H1 (cell line): ENCODE measurements around the gene CDH8. TPM values are rescaled to one million over a fixed set of nuclear protein-coding genes. Genes with fewer than 3 reads are reported as not detected.

Experiments
- CTCF ChIA-PET: fragments of 300-600 bp; sonication (Branson Sonifier 250); formaldehyde crosslinking; loops from one replicate; lab custom pipeline; 2021; ENCODE audit not compliant: partially characterized antibody; lab: Charles Lee
- POLR2A ChIA-PET: fragments of 300-600 bp; sonication (Branson Sonifier 250); formaldehyde crosslinking; loops from one replicate; lab custom pipeline; 2021; ENCODE audit warnings: inconsistent platforms; ENCODE audit not compliant: partially characterized antibody; lab: Charles Lee
- DNase-seq, 2 experiments: peaks; one replicate each; pipeline versions ENCODE4 v3.0.0 to v3.0.0-alpha.2; 2010 to 2022; ENCODE audit warnings: low spot score in 2 of 2, low read depth in 1 of 2, mixed read lengths in 1 of 2
- FAIRE-seq: peaks from 2 replicates; lab custom pipeline; 2011; peaks lifted over from hg19 to GRCh38; lab: Jason Lieb, UNC
- H2AFZ ChIP-seq: 2 replicates; pipeline ENCODE4 v1.8.1; 2012; ENCODE audit warnings: low read length, inconsistent platforms
- H2AK5ac ChIP-seq: 2 replicates; pipeline ENCODE4 v1.6.1; 2013; ENCODE audit warnings: low read depth, low read length
- H2BK120ac ChIP-seq: replicated peaks from 2 replicates; pipeline ENCODE3; 2013; ENCODE audit warnings: low read depth, low read length, inconsistent platforms
- H2BK12ac ChIP-seq: 2 replicates; pipeline ENCODE4 v1.6.1; 2013; ENCODE audit warnings: low read depth, low read length
- H2BK15ac ChIP-seq: 2 replicates; pipeline ENCODE4 v1.6.1; 2013; ENCODE audit warnings: low read length
- H2BK20ac ChIP-seq: 2 replicates; pipeline ENCODE4 v1.6.1; 2013; ENCODE audit warnings: low read length
- H2BK5ac ChIP-seq: 2 replicates; pipeline ENCODE4 v1.6.1; 2013; ENCODE audit warnings: low read depth, low read length
- H3K14ac ChIP-seq: 2 replicates; pipeline ENCODE4 v1.6.1; 2013; ENCODE audit warnings: inconsistent platforms; ENCODE audit not compliant: insufficient read length
- H3K18ac ChIP-seq: 2 replicates; pipeline ENCODE4 v1.6.1; 2013; ENCODE audit warnings: low read length; ENCODE audit errors: extremely low read depth
- H3K23ac ChIP-seq: 2 replicates; pipeline ENCODE4 v1.6.1; 2013; ENCODE audit warnings: inconsistent platforms; ENCODE audit not compliant: insufficient read length
- H3K23me2 ChIP-seq: 2 replicates; pipeline ENCODE4 v1.6.1; 2013; ENCODE audit warnings: low read depth, low read length
- H3K27ac ChIP-seq: 2 replicates; pipeline ENCODE4 v1.6.1; 2011; ENCODE audit warnings: low read depth, low read length, inconsistent platforms
- H3K27me3 ChIP-seq, 4 experiments: replicated peaks in 1 of 4; 1 replicate in 1 of 4; 2 replicates in 3 of 4; pipeline versions ENCODE4 v1.6.1 to v1.8.1; 2011 to 2013; ENCODE audit warnings: low read length in 3 of 4, mild to moderate bottlenecking in 3 of 4, inconsistent platforms in 2 of 4, mixed read lengths in 2 of 4, moderate library complexity in 1 of 4; ENCODE audit not compliant: control insufficient read depth in 3 of 4, insufficient read depth in 3 of 4; ENCODE audit errors: extremely low read depth in 1 of 4
- H3K36me3 ChIP-seq, 4 experiments: 2 replicates each; pipeline versions ENCODE4 v1.6.1 to v1.8.1; 2011 to 2013; ENCODE audit warnings: mild to moderate bottlenecking in 4 of 4, low read length in 3 of 4, moderate library complexity in 2 of 4, control low read depth in 1 of 4, inconsistent platforms in 1 of 4; ENCODE audit not compliant: insufficient read depth in 4 of 4, control insufficient read depth in 2 of 4
- H3K4ac ChIP-seq: replicated peaks from 2 replicates; pipeline ENCODE3; 2013; ENCODE audit warnings: low read length, low read depth, mixed read lengths, inconsistent platforms; ENCODE audit not compliant: insufficient read length
- H3K4me1 ChIP-seq, 4 experiments: replicated peaks in 1 of 4; 1 replicate in 1 of 4; 2 replicates in 3 of 4; pipeline versions ENCODE4 v1.6.1 to v1.8.1; 2011 to 2013; ENCODE audit warnings: low read length in 3 of 4, inconsistent platforms in 2 of 4, mixed read lengths in 1 of 4; ENCODE audit not compliant: insufficient read depth in 4 of 4, control insufficient read depth in 3 of 4
- H3K4me2 ChIP-seq, 2 experiments: 2 replicates each; pipeline versions ENCODE4 v1.6.1 to v1.8.1; 2011 to 2013; ENCODE audit warnings: low read depth in 2 of 2, low read length in 2 of 2, control low read depth in 1 of 2, inconsistent platforms in 1 of 2, mild to moderate bottlenecking in 1 of 2; ENCODE audit not compliant: insufficient read depth in 1 of 2
- H3K4me3 ChIP-seq, 4 experiments: fragments of 200-600, 300-600 bp in 1 of 4; sonication (generic), shearing (Covaris generic), sonication (Bioruptor Twin) in 1 of 4; 2 replicates each; pipeline versions ENCODE4 v1.5.1 to v1.8.1; 2011 to 2016; ENCODE audit warnings: low read length in 4 of 4, low read depth in 3 of 4, control low read depth in 2 of 4, inconsistent platforms in 2 of 4, mild to moderate bottlenecking in 2 of 4, mixed read lengths in 1 of 4, moderate library complexity in 1 of 4; ENCODE audit not compliant: insufficient read depth in 2 of 4; ENCODE audit errors: extremely low read depth in 1 of 4
- H3K56ac ChIP-seq: replicated peaks from 2 replicates; pipeline ENCODE3; 2013; ENCODE audit warnings: low read depth, mild to moderate bottlenecking, mixed read lengths, low read length, inconsistent platforms; ENCODE audit not compliant: insufficient read length
- H3K79me1 ChIP-seq: 2 replicates; pipeline ENCODE4 v1.6.1; 2013; ENCODE audit warnings: low read depth, low read length, control low read depth
- H3K79me2 ChIP-seq, 2 experiments: 2 replicates each; pipeline versions ENCODE4 v1.6.1 to v1.8.1; 2012 to 2013; ENCODE audit warnings: low read length in 2 of 2, mild to moderate bottlenecking in 2 of 2, inconsistent platforms in 1 of 2; ENCODE audit not compliant: insufficient read depth in 2 of 2, control insufficient read depth in 1 of 2
- H3K9ac ChIP-seq, 4 experiments: replicated peaks in 1 of 4; 1 replicate in 1 of 4; 2 replicates in 3 of 4; pipeline versions ENCODE4 v1.6.1 to v1.8.1; 2011 to 2013; ENCODE audit warnings: low read depth in 3 of 4, low read length in 3 of 4, control low read depth in 2 of 4, mild to moderate bottlenecking in 2 of 4, moderate library complexity in 2 of 4, inconsistent platforms in 1 of 4; ENCODE audit errors: extremely low read depth in 1 of 4
- H3K9me3 ChIP-seq, 2 experiments: 2 replicates each; pipeline versions ENCODE4 v1.6.1 to v1.8.1; 2012 to 2013; ENCODE audit warnings: mild to moderate bottlenecking in 2 of 2, moderate library complexity in 2 of 2, control low read depth in 1 of 2, inconsistent platforms in 1 of 2, low read depth in 1 of 2, low read length in 1 of 2, mixed read lengths in 1 of 2; ENCODE audit not compliant: insufficient read depth in 2 of 2
- H4K20me1 ChIP-seq, 2 experiments: replicated peaks in 1 of 2; 2 replicates each; pipeline versions ENCODE3 to v1.8.1; 2011 to 2013; ENCODE audit warnings: inconsistent platforms in 2 of 2, low read length in 2 of 2, mild to moderate bottlenecking in 1 of 2; ENCODE audit not compliant: insufficient read depth in 2 of 2, control insufficient read depth in 1 of 2
- H4K5ac ChIP-seq: 2 replicates; pipeline ENCODE4 v1.6.1; 2013; ENCODE audit warnings: low read length, low read depth, mixed read lengths, inconsistent platforms; ENCODE audit not compliant: insufficient read length
- H4K8ac ChIP-seq: 2 replicates; pipeline ENCODE4 v1.8.0; 2013; ENCODE audit warnings: mild to moderate bottlenecking, moderate library complexity, low read length, inconsistent platforms; ENCODE audit not compliant: insufficient read depth; ENCODE audit errors: extremely low read depth
- H4K91ac ChIP-seq: replicated peaks from 2 replicates; pipeline ENCODE3; 2013; ENCODE audit warnings: low read length, mixed read lengths, inconsistent platforms; ENCODE audit not compliant: insufficient read length
- CBX8 ChIP-seq: fragments of 300-800, 300-1000 bp; sonication (generic); IDR thresholded peaks from 2 replicates; pipeline ENCODE4 v1.7.1; 2016; ENCODE audit warnings: low read depth, low read length, borderline replicate concordance
- FOSL1 ChIP-seq: IDR thresholded peaks from 2 replicates; pipeline ENCODE4 v1.6.1; 2011; ENCODE audit warnings: mild to moderate bottlenecking, low read depth, low read length, moderate library complexity; ENCODE audit not compliant: insufficient read depth
- JUN ChIP-seq: IDR thresholded peaks from 2 replicates; pipeline ENCODE4 v1.6.1; 2011; ENCODE audit warnings: low read depth, mild to moderate bottlenecking, improper control_type of control experiment, low read length
- KDM4A ChIP-seq: IDR thresholded peaks from one replicate; pipeline ENCODE4 v1.7.1; 2012; ENCODE audit warnings: low read depth, mild to moderate bottlenecking, moderate library complexity, low read length, inconsistent platforms; ENCODE audit not compliant: severe bottlenecking
- POU5F1 ChIP-seq: IDR thresholded peaks from 2 replicates; pipeline ENCODE4 v1.6.1; 2011; ENCODE audit warnings: low read depth, mild to moderate bottlenecking, low read length, moderate library complexity
- RFX5 ChIP-seq: IDR thresholded peaks from 2 replicates; pipeline ENCODE4 v1.6.1; 2011; ENCODE audit warnings: low read depth, low read length, improper control_type of control experiment, borderline replicate concordance
- SAP30 ChIP-seq: fragments of 300-600 bp; sonication (generic); IDR thresholded peaks from 2 replicates; pipeline ENCODE4 v1.7.1; 2012; ENCODE audit warnings: low read length, moderate library complexity, mild to moderate bottlenecking, inconsistent platforms; ENCODE audit not compliant: insufficient read depth, insufficient replicate concordance
- SIN3A ChIP-seq, 2 experiments: IDR thresholded peaks in 1 of 2; conservative IDR thresholded peaks in 1 of 2; 2 replicates each; pipeline ENCODE4 v1.6.1; 2011 to 2012; ENCODE audit warnings: low read length in 2 of 2, improper control_type of control experiment in 1 of 2, low read depth in 1 of 2, mild to moderate bottlenecking in 1 of 2
- YY1 ChIP-seq: IDR thresholded peaks from 2 replicates; pipeline ENCODE4 v1.6.1; 2011; ENCODE audit warnings: low read depth, mild to moderate bottlenecking, low read length
- WGBS, 2 experiments: shearing (Covaris generic) in 1 of 2; methylation state at CpG; one replicate each; pipeline versions ENCODE4 v1.1.6 to v1.1.7; 2013 to 2015; ENCODE audit warnings: low lambda C conversion rate in 2 of 2, mixed read lengths in 2 of 2, inconsistent platforms in 1 of 2, low coverage in 1 of 2, missing lambda C conversion rate in 1 of 2; ENCODE audit not compliant: insufficient replicate concordance in 2 of 2, insufficient coverage in 1 of 2, insufficient read length in 1 of 2; ENCODE audit errors: extremely low coverage in 1 of 2, missing lambda C conversion rate in 1 of 2; 5-methylcytosine and 5-hydroxymethylcytosine counted together
- polyA plus RNA-seq, 7 experiments: library from polyadenylated mRNA; depleted of rRNA in 3 of 7; stranded (reverse) in 5 of 7; unstranded in 2 of 7; fragments of >200 nt in 5 of 7; fragments of 200-250 nt in 2 of 7; gene quantifications; 1 replicate in 5 of 7; 2 replicates in 1 of 7; 4 replicates in 1 of 7; pipeline versions ENCODE4 v1.2.1 to v1.2.3, GENCODE V29; 2011 to 2013; ENCODE audit warnings: missing spikeins in 2 of 7, mixed read lengths in 2 of 7
- total RNA-seq: library from RNA; stranded (reverse); fragmentation: NEBNext Ultra II Directional; extraction: Animal tissue kit (Norgen Biotek cat#: 25700); gene quantifications from 2 replicates; pipeline ENCODE4 v1.2.1, GENCODE V29; 2021
- TF ChIP-seq, protein P1 (sequence below): IDR thresholded peaks from 2 replicates; pipeline ENCODE4 v1.6.1; 2012; ENCODE audit warnings: inconsistent platforms
- TF ChIP-seq, protein P2 (sequence below): IDR thresholded peaks from 2 replicates; pipeline ENCODE4 v1.6.1; 2011; ENCODE audit warnings: low read length, improper control_type of control experiment

CDH8 gene
- total and polyA plus RNA-seq, 2 of the 8 experiments (the other 6 are each of a cell fraction or from before 2014, with no cell fraction given): 7.7 to 8.4 TPM

DNA sequence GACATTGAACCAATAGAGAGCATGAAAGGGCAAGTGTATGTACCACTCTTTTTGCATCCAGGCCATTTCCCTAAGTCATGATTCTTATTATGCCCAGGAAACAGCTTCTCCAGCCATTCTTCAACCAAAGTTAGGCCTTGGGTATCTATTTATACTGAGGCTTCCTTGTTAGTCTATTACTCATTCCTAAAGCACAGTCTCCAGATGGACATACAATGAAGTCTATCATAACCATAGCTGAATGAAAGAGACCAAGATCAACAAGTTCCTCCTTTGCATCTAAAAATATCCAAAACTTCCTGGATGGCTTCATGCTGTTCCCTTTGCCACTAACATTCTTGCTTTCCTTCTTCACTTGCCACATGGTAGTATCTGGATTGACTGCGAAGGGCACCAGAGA is 265.9 kb downstream of the CDH8 start:
- no peak overlapping the region for H3K4me2 ChIP-seq
- H3K23me2 ChIP-seq: no peaks in the 10 kb centered on the region
- no peaks in the 10 kb centered on the region for H3K9me3 ChIP-seq
- no peak overlapping the region for H2BK20ac ChIP-seq
- no peak overlapping the region for H3K14ac ChIP-seq
- POLR2A ChIA-PET: no interaction called here
- H3K27me3 ChIP-seq: no peaks in the 10 kb centered on the region
- no peak overlapping the region for H3K18ac ChIP-seq
- no peak overlapping the region for H2BK5ac ChIP-seq
- DNase-seq: no peak
- no peak overlapping the region for H3K27ac ChIP-seq
- CTCF ChIA-PET: no interaction called here
- H2AK5ac ChIP-seq: no peak overlapping the region
- no peak overlapping the region for H4K91ac ChIP-seq
- no peak for FAIRE-seq
- no peak overlapping the region for H2BK15ac ChIP-seq
- no peaks in the 10 kb centered on the region for H3K4me1 ChIP-seq
- H2BK120ac ChIP-seq: no peak overlapping the region
- no peak overlapping the region for H3K4ac ChIP-seq
- H3K56ac ChIP-seq: no peak overlapping the region
- H3K36me3 ChIP-seq: no peaks in the 10 kb centered on the region
- WGBS, 2 experiments: 91% methylated on average over 1 of the region's 1 CpG; no CpG with 5 or more reads in 1 of the 2 experiments
- H4K5ac ChIP-seq: no peak overlapping the region
- no peaks in the 10 kb centered on the region for H3K79me2 ChIP-seq
- no peaks in the 10 kb centered on the region for H4K20me1 ChIP-seq
- H2BK12ac ChIP-seq: no peak overlapping the region
- H3K23ac ChIP-seq: no peak overlapping the region
- H4K8ac ChIP-seq: no peak overlapping the region
- no peak overlapping the region for H2AFZ ChIP-seq
- no peaks in the 10 kb centered on the region for H3K79me1 ChIP-seq
- H3K4me3 ChIP-seq: no peak overlapping the region
- no peak overlapping the region for H3K9ac ChIP-seq
- TF ChIP-seq YY1 (no peak), POU5F1 (no peak), SAP30 (no peak), RFX5 (no peak), KDM4A (no peak), JUN (no peak), CBX8 (no peak), SIN3A (conservative IDR thresholded peaks at IDR 0.05 in 1 of 2, IDR thresholded peaks at IDR 0.05 in 1 of 2; ENCODE audit: low read depth in 1 of 2, low read length in 2 of 2) (no peak), FOSL1 (no peak)
- TF ChIP-seq, protein P1, sequence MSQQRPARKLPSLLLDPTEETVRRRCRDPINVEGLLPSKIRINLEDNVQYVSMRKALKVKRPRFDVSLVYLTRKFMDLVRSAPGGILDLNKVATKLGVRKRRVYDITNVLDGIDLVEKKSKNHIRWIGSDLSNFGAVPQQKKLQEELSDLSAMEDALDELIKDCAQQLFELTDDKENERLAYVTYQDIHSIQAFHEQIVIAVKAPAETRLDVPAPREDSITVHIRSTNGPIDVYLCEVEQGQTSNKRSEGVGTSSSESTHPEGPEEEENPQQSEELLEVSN: no peak
- TF ChIP-seq, protein P2, sequence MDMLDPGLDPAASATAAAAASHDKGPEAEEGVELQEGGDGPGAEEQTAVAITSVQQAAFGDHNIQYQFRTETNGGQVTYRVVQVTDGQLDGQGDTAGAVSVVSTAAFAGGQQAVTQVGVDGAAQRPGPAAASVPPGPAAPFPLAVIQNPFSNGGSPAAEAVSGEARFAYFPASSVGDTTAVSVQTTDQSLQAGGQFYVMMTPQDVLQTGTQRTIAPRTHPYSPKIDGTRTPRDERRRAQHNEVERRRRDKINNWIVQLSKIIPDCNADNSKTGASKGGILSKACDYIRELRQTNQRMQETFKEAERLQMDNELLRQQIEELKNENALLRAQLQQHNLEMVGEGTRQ: no peak
